Ovary (tissue), 3 donors: ENCODE data around the gene PTPRN2.

ENCODE experiments used
- CTCF ChIP-seq, 3 donors: fragments of 450-650 bp in 2 of 3; fragments of 200-600 bp in 1 of 3; IDR thresholded peaks; one replicate each; pipeline versions ENCODE4 v1.5.1 to v1.8.0; 2016 to 2022; ENCODE audit warnings: antibody characterized with exemption in 3 of 3, mild to moderate bottlenecking in 1 of 3
- POLR2A ChIP-seq: fragments of 450-650 bp; IDR thresholded peaks from one replicate; pipeline ENCODE4 v1.6.1; 2017; ENCODE audit warnings: antibody characterized with exemption, mild to moderate bottlenecking, moderate library complexity
- donor health status: DM: no; HTN: no; CAD: no.

- TF ChIP-seq CTCF (IDR thresholded peaks at IDR 0.05) (no peak), POLR2A (no peak)
Measured at GRCh38 chr7:157505646-157506045, 1082.0 kb downstream of the PTPRN2 start.
